PFSK-1 (cell line): ENCODE data around the gene LIMS2.

Experiments
- FOXP2 ChIP-seq: optimal IDR thresholded peaks from 2 replicates; pipeline ENCODE3; 2011; ENCODE audit warnings: borderline replicate concordance, control low read depth, inconsistent platforms; ENCODE audit not compliant: insufficient read depth; ENCODE audit errors: extremely low read length, extremely low read depth
- POLR2AphosphoS5 ChIP-seq: IDR thresholded peaks from 2 replicates; pipeline ENCODE4 v1.6.1; 2012; ENCODE audit warnings: low read depth, mild to moderate bottlenecking, control low read depth, low read length, moderate library complexity
- SIN3A ChIP-seq: IDR thresholded peaks from 2 replicates; pipeline ENCODE4 v1.6.1; 2012; ENCODE audit warnings: mild to moderate bottlenecking, low read length, moderate library complexity, borderline replicate concordance; ENCODE audit not compliant: insufficient read depth
- TAF1 ChIP-seq: IDR thresholded peaks from 2 replicates; pipeline ENCODE4 v1.6.1; 2012; ENCODE audit warnings: low read length, control low read depth, borderline replicate concordance; ENCODE audit not compliant: insufficient read depth
- TF ChIP-seq, protein P1 (sequence below), 2 experiments: IDR thresholded peaks; 2 replicates each; pipeline versions ENCODE4 v1.6.1 to v1.8.0; 2011 to 2012; ENCODE audit warnings: low read depth in 2 of 2, low read length in 2 of 2, control low read depth in 1 of 2, inconsistent platforms in 1 of 2, mild to moderate bottlenecking in 1 of 2, moderate library complexity in 1 of 2; ENCODE audit not compliant: insufficient read depth in 1 of 2

DNA sequence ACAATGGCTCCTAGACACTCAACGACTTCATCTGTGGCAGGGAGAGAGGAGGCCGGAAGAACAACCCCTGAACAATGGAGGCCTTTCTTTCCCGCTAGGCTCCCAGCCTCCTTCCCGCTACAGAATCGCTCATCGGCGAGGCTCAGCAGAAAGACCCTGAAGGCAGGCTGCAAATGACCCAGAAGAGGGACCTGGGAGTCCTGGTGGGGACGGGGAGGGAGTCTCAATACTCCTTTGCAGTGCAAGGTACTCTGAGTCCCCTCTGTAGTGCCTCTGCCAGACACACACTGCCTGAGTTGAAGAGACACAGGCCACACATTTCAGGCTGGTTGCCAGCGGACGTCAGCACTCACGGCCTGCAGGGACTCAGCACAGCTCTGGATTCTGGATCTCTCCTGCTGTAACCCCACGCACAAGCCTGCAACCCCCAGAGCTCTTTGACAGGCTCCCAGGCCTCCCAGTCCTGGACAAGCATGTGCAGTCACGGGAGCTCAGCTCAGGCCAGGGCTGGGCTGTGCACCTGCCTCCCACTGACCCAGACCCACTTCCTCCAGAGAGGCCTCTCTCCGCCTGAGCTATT, 23.3 kb downstream of the LIMS2 start:
- TF ChIP-seq, protein P1, sequence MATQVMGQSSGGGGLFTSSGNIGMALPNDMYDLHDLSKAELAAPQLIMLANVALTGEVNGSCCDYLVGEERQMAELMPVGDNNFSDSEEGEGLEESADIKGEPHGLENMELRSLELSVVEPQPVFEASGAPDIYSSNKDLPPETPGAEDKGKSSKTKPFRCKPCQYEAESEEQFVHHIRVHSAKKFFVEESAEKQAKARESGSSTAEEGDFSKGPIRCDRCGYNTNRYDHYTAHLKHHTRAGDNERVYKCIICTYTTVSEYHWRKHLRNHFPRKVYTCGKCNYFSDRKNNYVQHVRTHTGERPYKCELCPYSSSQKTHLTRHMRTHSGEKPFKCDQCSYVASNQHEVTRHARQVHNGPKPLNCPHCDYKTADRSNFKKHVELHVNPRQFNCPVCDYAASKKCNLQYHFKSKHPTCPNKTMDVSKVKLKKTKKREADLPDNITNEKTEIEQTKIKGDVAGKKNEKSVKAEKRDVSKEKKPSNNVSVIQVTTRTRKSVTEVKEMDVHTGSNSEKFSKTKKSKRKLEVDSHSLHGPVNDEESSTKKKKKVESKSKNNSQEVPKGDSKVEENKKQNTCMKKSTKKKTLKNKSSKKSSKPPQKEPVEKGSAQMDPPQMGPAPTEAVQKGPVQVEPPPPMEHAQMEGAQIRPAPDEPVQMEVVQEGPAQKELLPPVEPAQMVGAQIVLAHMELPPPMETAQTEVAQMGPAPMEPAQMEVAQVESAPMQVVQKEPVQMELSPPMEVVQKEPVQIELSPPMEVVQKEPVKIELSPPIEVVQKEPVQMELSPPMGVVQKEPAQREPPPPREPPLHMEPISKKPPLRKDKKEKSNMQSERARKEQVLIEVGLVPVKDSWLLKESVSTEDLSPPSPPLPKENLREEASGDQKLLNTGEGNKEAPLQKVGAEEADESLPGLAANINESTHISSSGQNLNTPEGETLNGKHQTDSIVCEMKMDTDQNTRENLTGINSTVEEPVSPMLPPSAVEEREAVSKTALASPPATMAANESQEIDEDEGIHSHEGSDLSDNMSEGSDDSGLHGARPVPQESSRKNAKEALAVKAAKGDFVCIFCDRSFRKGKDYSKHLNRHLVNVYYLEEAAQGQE (IDR thresholded peaks at IDR 0.05; ENCODE audit: insufficient read depth in 1 of 2, low read depth in 2 of 2, low read length in 2 of 2), result no peak
- TF ChIP-seq TAF1 (no peak), POLR2AphosphoS5 (no peak), SIN3A (no peak), FOXP2 (no peak)
